ENCODE results near the gene CTIF. TPM values are rescaled to one million over a fixed set of nuclear protein-coding genes. Genes with fewer than 3 reads are reported as not detected.

Gene CTIF
- polyA plus RNA-seq, 1 of the 3 experiments (the other 2 are of a cell fraction) = 47.2 TPM

- ChIA-PET POLR2A (interaction anchor here (1.4 kb wide), 1 partner anchor 82 kb away, joined by 3 read pairs; no protein-coding TSS in a partner anchor), CTCF (interaction anchor here (1.9 to 4.6 kb wide), 2 partner anchors 85 to 88 kb away, joined by 5 to 21 read pairs; partner anchors contain the start of gene SMAD7)
- DNase-seq = no peak
- Histone ChIP-seq H3K36me3 (replicated peaks in 1 of 2; ENCODE audit: control insufficient read depth in 1 of 2, insufficient read depth in 2 of 2, low read length in 1 of 2) (peaks cover 9 to 13% of the 10 kb centered on the region in 2 experiments), H4K20me1 (ENCODE audit: insufficient read depth) (no peaks in the 10 kb centered on the region), H3K9me3 (no peaks in the 10 kb centered on the region), H3K27ac (ENCODE audit: low read depth in 2 of 2, low read length in 1 of 2) (no peak overlapping the region), H3K27me3 (ENCODE audit: insufficient read depth) (no peaks in the 10 kb centered on the region), H3K79me2 (ENCODE audit: insufficient read depth) (no peaks in the 10 kb centered on the region), H3K4me2 (no peak overlapping the region), H3K9me2 (no peaks in the 10 kb centered on the region), H2AFZ (ENCODE audit: low read depth) (no peak overlapping the region), H3K4me1 (ENCODE audit: control insufficient read depth in 1 of 2, insufficient read depth in 2 of 2, low read depth in 1 of 2, low read length in 1 of 2) (peaks cover 3 to 46% of the 10 kb centered on the region in 2 experiments; a peak in 3 of 4 replicates), H3K9ac (no peak overlapping the region), H3F3A (replicated peaks; ENCODE audit: insufficient read depth) (no peaks in the 10 kb centered on the region), H3K4me3 (ENCODE audit: low read depth in 2 of 2, low read length in 1 of 2) (no peak overlapping the region)
- 100% methylated on average over 15 of the region's 22 CpGs for WGBS (ENCODE audit: low lambda C conversion rate)
- TF ChIP-seq FOXJ3 (CRISPR knock-in tag; IDR thresholded peaks at IDR 0.05) (no peak), TAF1 (IDR thresholded peaks at IDR 0.05; ENCODE audit: borderline replicate concordance, low read depth, low read length) (no peak), MEF2A (IDR thresholded peaks at IDR 0.05; ENCODE audit: borderline replicate concordance, low read depth) (no peak), YY1 (IDR thresholded peaks at IDR 0.05; ENCODE audit: low read depth) (no peak), CTCF (IDR thresholded peaks at IDR 0.05) (no peak), NRF1 (IDR thresholded peaks at IDR 0.05; ENCODE audit: low read depth, low read length) (no peak), ZBTB33 (IDR thresholded peaks at IDR 0.05; ENCODE audit: borderline replicate concordance, low read depth) (no peak), POLR2AphosphoS5 (IDR thresholded peaks at IDR 0.05; ENCODE audit: low read depth, low read length) (no peak), RFX5 (IDR thresholded peaks at IDR 0.05; ENCODE audit: low read length) (no peak), GABPA (IDR thresholded peaks at IDR 0.05; ENCODE audit: low read depth) (no peak), RCOR1 (IDR thresholded peaks at IDR 0.05; ENCODE audit: low read length) (no peak), IRF3 (IDR thresholded peaks at IDR 0.05; ENCODE audit: low read depth, low read length) (no peak), FOSL2 (IDR thresholded peaks at IDR 0.05; ENCODE audit: borderline replicate concordance, low read depth) (no peak), TCF12 (IDR thresholded peaks at IDR 0.05) (no peak)
- TF ChIP-seq, protein P1, sequence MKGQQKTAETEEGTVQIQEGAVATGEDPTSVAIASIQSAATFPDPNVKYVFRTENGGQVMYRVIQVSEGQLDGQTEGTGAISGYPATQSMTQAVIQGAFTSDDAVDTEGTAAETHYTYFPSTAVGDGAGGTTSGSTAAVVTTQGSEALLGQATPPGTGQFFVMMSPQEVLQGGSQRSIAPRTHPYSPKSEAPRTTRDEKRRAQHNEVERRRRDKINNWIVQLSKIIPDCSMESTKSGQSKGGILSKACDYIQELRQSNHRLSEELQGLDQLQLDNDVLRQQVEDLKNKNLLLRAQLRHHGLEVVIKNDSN (IDR thresholded peaks at IDR 0.05; ENCODE audit: borderline replicate concordance, low read depth) = no peak
- TF ChIP-seq, protein P2, sequence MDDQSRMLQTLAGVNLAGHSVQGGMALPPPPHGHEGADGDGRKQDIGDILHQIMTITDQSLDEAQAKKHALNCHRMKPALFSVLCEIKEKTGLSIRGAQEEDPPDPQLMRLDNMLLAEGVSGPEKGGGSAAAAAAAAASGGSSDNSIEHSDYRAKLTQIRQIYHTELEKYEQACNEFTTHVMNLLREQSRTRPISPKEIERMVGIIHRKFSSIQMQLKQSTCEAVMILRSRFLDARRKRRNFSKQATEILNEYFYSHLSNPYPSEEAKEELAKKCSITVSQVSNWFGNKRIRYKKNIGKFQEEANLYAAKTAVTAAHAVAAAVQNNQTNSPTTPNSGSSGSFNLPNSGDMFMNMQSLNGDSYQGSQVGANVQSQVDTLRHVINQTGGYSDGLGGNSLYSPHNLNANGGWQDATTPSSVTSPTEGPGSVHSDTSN (IDR thresholded peaks at IDR 0.05) = no peak
- TF ChIP-seq, protein P3, sequence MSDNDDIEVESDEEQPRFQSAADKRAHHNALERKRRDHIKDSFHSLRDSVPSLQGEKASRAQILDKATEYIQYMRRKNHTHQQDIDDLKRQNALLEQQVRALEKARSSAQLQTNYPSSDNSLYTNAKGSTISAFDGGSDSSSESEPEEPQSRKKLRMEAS (IDR thresholded peaks at IDR 0.05; ENCODE audit: low read depth) = no peak
- TF ChIP-seq, protein P4, sequence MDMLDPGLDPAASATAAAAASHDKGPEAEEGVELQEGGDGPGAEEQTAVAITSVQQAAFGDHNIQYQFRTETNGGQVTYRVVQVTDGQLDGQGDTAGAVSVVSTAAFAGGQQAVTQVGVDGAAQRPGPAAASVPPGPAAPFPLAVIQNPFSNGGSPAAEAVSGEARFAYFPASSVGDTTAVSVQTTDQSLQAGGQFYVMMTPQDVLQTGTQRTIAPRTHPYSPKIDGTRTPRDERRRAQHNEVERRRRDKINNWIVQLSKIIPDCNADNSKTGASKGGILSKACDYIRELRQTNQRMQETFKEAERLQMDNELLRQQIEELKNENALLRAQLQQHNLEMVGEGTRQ (IDR thresholded peaks at IDR 0.05; ENCODE audit: borderline replicate concordance, low read depth, low read length) = no peak
Measured at GRCh38 chr18:48862678-48863270, 323.9 kb downstream of the CTIF start.

Data from SK-N-SH (cell line).